ENCODE results near the gene EPB41L2. TPM values are rescaled to one million over a fixed set of nuclear protein-coding genes. Genes with fewer than 3 reads are reported as not detected.
A peak's percentile ranks its signal among the peaks of the same experiment; 100 is the strongest.

EPB41L2 gene
- total RNA-seq, 1 experiment from 2014 or later = 91.7 TPM

- H3K27ac Mint-ChIP-seq (ENCODE audit: unreplicated experiment) = no peak overlapping the region
These were observed 60.9 kb downstream of the EPB41L2 start for GRCh38 chr6:131001945-131002660.

GRCh38 chr6:131001111-131001736 lies 61.8 kb downstream of the EPB41L2 start:
- Mint-ChIP-seq H3K4me3 (ENCODE audit: unreplicated experiment) (no peak overlapping the region), H3K4me1 (ENCODE audit: low read depth, unreplicated experiment) (peaks cover 30% of the 10 kb centered on the region), H3K36me3 (ENCODE audit: insufficient read depth, unreplicated experiment) (no peaks in the 10 kb centered on the region), H3K9me3 (ENCODE audit: unreplicated experiment) (no peaks in the 10 kb centered on the region), H3K27me3 (ENCODE audit: insufficient read depth, unreplicated experiment) (no peaks in the 10 kb centered on the region), H3K27ac (ENCODE audit: unreplicated experiment) (no peak overlapping the region)
- ChIA-PET CTCF (interaction anchor here (0.6 kb wide), 1 partner anchor 28 kb away, joined by 3 read pairs; no protein-coding TSS in a partner anchor), POLR2A (no interaction called here)
- Histone ChIP-seq H3K4me1 (peaks cover 32% of the 10 kb centered on the region), H3K27me3 (replicated peaks; ENCODE audit: control insufficient read depth, insufficient read depth, low read length) (no peaks in the 10 kb centered on the region), H3K4me3 (ENCODE audit: low read depth, low read length) (no peak overlapping the region), H3K9me3 (no peaks in the 10 kb centered on the region), H3K36me3 (ENCODE audit: control insufficient read depth, insufficient read depth, low read length) (no peaks in the 10 kb centered on the region)
- intact Hi-C loops (cut with micrococcal nuclease; ENCODE audit: unreplicated experiment) = no loop called here
- TF ChIP-seq, protein P1, sequence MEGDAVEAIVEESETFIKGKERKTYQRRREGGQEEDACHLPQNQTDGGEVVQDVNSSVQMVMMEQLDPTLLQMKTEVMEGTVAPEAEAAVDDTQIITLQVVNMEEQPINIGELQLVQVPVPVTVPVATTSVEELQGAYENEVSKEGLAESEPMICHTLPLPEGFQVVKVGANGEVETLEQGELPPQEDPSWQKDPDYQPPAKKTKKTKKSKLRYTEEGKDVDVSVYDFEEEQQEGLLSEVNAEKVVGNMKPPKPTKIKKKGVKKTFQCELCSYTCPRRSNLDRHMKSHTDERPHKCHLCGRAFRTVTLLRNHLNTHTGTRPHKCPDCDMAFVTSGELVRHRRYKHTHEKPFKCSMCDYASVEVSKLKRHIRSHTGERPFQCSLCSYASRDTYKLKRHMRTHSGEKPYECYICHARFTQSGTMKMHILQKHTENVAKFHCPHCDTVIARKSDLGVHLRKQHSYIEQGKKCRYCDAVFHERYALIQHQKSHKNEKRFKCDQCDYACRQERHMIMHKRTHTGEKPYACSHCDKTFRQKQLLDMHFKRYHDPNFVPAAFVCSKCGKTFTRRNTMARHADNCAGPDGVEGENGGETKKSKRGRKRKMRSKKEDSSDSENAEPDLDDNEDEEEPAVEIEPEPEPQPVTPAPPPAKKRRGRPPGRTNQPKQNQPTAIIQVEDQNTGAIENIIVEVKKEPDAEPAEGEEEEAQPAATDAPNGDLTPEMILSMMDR (IDR thresholded peaks at IDR 0.05; ENCODE audit: insufficient read depth in 1 of 2, low read depth in 1 of 2, low read length in 1 of 2, severe bottlenecking in 1 of 2, unreplicated experiment in 1 of 2) = no peak
- BruUV-seq (replicated peaks) = no TSS peak
- no peak for DNase-seq

More at GRCh38 chr6:131001945-131002660, 60.9 kb downstream of the EPB41L2 start:
- no TSS peak for BruUV-seq (replicated peaks)
- Histone ChIP-seq H3K27me3 (replicated peaks; ENCODE audit: control insufficient read depth, insufficient read depth, low read length) (no peaks in the 10 kb centered on the region), H3K4me3 (ENCODE audit: low read depth, low read length) (no peak overlapping the region), H3K9me3 (peaks cover 4% of the 10 kb centered on the region), H3K4me1 (peaks cover 23% of the 10 kb centered on the region), H3K36me3 (ENCODE audit: control insufficient read depth, insufficient read depth, low read length) (no peaks in the 10 kb centered on the region)
- peaks cover 8% of the 10 kb centered on the region for H3K9me3 Mint-ChIP-seq (ENCODE audit: unreplicated experiment)
- peaks cover 29% of the 10 kb centered on the region for H3K4me1 Mint-ChIP-seq (ENCODE audit: low read depth, unreplicated experiment)
- H3K36me3 Mint-ChIP-seq (ENCODE audit: insufficient read depth, unreplicated experiment) = peaks cover 4% of the 10 kb centered on the region
- TF ChIP-seq, protein P1 (IDR thresholded peaks at IDR 0.05; ENCODE audit: insufficient read depth in 1 of 2, low read depth in 1 of 2, low read length in 1 of 2, severe bottlenecking in 1 of 2, unreplicated experiment in 1 of 2) = no peak
- intact Hi-C loops (cut with micrococcal nuclease; ENCODE audit: unreplicated experiment) = no loop called here
- no peaks in the 10 kb centered on the region for H3K27me3 Mint-ChIP-seq (ENCODE audit: insufficient read depth, unreplicated experiment)
- POLR2A ChIA-PET = no interaction called here
- CTCF ChIA-PET = no interaction called here
- no peak overlapping the region for H3K4me3 Mint-ChIP-seq (ENCODE audit: unreplicated experiment)
- no peak for DNase-seq

GRCh38 chr6:131000544-131000943 lies 62.5 kb downstream of the EPB41L2 start:
- no peak overlapping the region for H3K4me3 Mint-ChIP-seq (ENCODE audit: unreplicated experiment)
- H3K27me3 ChIP-seq (replicated peaks; ENCODE audit: control insufficient read depth, insufficient read depth, low read length) = no peaks in the 10 kb centered on the region
- H3K36me3 Mint-ChIP-seq (ENCODE audit: insufficient read depth, unreplicated experiment) = no peaks in the 10 kb centered on the region
- TF ChIP-seq, protein P1 (IDR thresholded peaks at IDR 0.05; ENCODE audit: insufficient read depth in 1 of 2, low read depth in 1 of 2, low read length in 1 of 2, severe bottlenecking in 1 of 2, unreplicated experiment in 1 of 2) = no peak
- ChIA-PET POLR2A (no interaction called here), CTCF (no interaction called here)
- H3K9me3 Mint-ChIP-seq (ENCODE audit: unreplicated experiment) = no peaks in the 10 kb centered on the region
- H3K4me1 ChIP-seq = peaks cover 39% of the 10 kb centered on the region
- H3K9me3 ChIP-seq = no peaks in the 10 kb centered on the region
- no TSS peak for BruUV-seq (replicated peaks)
- peaks cover 35% of the 10 kb centered on the region for H3K4me1 Mint-ChIP-seq (ENCODE audit: low read depth, unreplicated experiment)
- H3K4me3 ChIP-seq (ENCODE audit: low read depth, low read length) = no peak overlapping the region
- H3K36me3 ChIP-seq (ENCODE audit: control insufficient read depth, insufficient read depth, low read length) = no peaks in the 10 kb centered on the region
- intact Hi-C loops (cut with micrococcal nuclease; ENCODE audit: unreplicated experiment) = no loop called here
- DNase-seq = peak in 1 of 2 experiments; percentile 9
- no peak overlapping the region for H3K27ac Mint-ChIP-seq (ENCODE audit: unreplicated experiment)
- no peaks in the 10 kb centered on the region for H3K27me3 Mint-ChIP-seq (ENCODE audit: insufficient read depth, unreplicated experiment)

All from Caco-2 (cell line).